CD4-positive, alpha-beta memory T cell (primary cell): ENCODE measurements around the gene INAFM1. TPM values are rescaled to one million over a fixed set of nuclear protein-coding genes. Genes with fewer than 3 reads are reported as not detected.
A peak's percentile ranks its signal among the peaks of the same experiment; 100 is the strongest.

Experiments used
- CTCF ChIA-PET: fragments of 350-600 bp; sonication (Branson Sonifier 250); formaldehyde crosslinking; loops from one replicate; lab custom pipeline; 2021; ENCODE audit warnings: inconsistent platforms; ENCODE audit not compliant: partially characterized antibody; lab: Charles Lee
- POLR2A ChIA-PET: fragments of 350-600 bp; sonication (Branson Sonifier 250); formaldehyde crosslinking; loops from one replicate; lab custom pipeline; 2021; ENCODE audit not compliant: partially characterized antibody; lab: Charles Lee
- DNase-seq, 5 donors: peaks; one replicate each; pipeline versions ENCODE4 v3.0.0 to v3.0.0-alpha.2; 2020 to 2022; ENCODE audit warnings: mixed read lengths in 1 of 5
- H3K27ac ChIP-seq: one replicate; pipeline ENCODE4 v1.7.0; 2013; ENCODE audit warnings: low read depth, low read length
- H3K27me3 ChIP-seq: 2 replicates; pipeline ENCODE4 v1.7.0; 2013; ENCODE audit warnings: mild to moderate bottlenecking, low read length, moderate library complexity; ENCODE audit not compliant: insufficient read depth
- H3K36me3 ChIP-seq: 2 replicates; pipeline ENCODE4 v1.7.0; 2013; ENCODE audit warnings: mild to moderate bottlenecking, low read length, moderate library complexity; ENCODE audit not compliant: insufficient read depth
- H3K4me1 ChIP-seq: 2 replicates; pipeline ENCODE4 v1.7.0; 2013; ENCODE audit warnings: mild to moderate bottlenecking, low read length, moderate library complexity; ENCODE audit not compliant: insufficient read depth
- H3K4me3 ChIP-seq, 2 donors: one replicate each; pipeline ENCODE4 v1.7.0; 2013; ENCODE audit warnings: low read length in 2 of 2, mild to moderate bottlenecking in 1 of 2
- H3K9me3 ChIP-seq, 2 donors: one replicate each; pipeline ENCODE4 v1.7.0; 2013; ENCODE audit warnings: low read length in 2 of 2, control low read depth in 1 of 2; ENCODE audit not compliant: control insufficient read depth in 1 of 2
- H3K27ac Mint-ChIP-seq, 7 donors: one replicate each; pipeline ENCODE4 v1.8.0; 2020 to 2021; ENCODE audit warnings: mixed read lengths in 7 of 7, mild to moderate bottlenecking in 6 of 7, inconsistent platforms in 3 of 7, moderate library complexity in 3 of 7
- H3K27me3 Mint-ChIP-seq, 2 donors: one replicate each; pipeline ENCODE4 v1.8.0; 2020 to 2021; ENCODE audit warnings: mixed read lengths in 2 of 2
- H3K36me3 Mint-ChIP-seq, 2 donors: one replicate each; pipeline ENCODE4 v1.8.0; 2020 to 2021; ENCODE audit warnings: mixed read lengths in 2 of 2, inconsistent platforms in 1 of 2, mild to moderate bottlenecking in 1 of 2
- H3K4me1 Mint-ChIP-seq, 4 donors: one replicate each; pipeline ENCODE4 v1.8.0; 2020 to 2021; ENCODE audit warnings: mixed read lengths in 4 of 4, mild to moderate bottlenecking in 1 of 4
- H3K4me3 Mint-ChIP-seq, 8 donors: one replicate each; pipeline ENCODE4 v1.8.0; 2020 to 2021; ENCODE audit warnings: mixed read lengths in 8 of 8, mild to moderate bottlenecking in 7 of 8, moderate library complexity in 6 of 8, inconsistent platforms in 3 of 8
- H3K9me3 Mint-ChIP-seq, 8 donors: one replicate each; pipeline ENCODE4 v1.8.0; 2020 to 2021; ENCODE audit warnings: mixed read lengths in 8 of 8, mild to moderate bottlenecking in 5 of 8, inconsistent platforms in 3 of 8, moderate library complexity in 1 of 8
- intact Hi-C: fragments of 100-400 bp; cut with micrococcal nuclease; formaldehyde crosslinking; loops from one replicate; pipeline ENCODE4 v1.15.1; 2023
- polyA plus RNA-seq, 2 donors: library from polyadenylated mRNA; unstranded; fragments of 300-500 nt; fragmentation: Illumina TruSeq; gene quantifications; one replicate each; pipeline ENCODE4 v1.2.3, GENCODE V29; 2021
- total RNA-seq, 2 experiments: library from RNA; stranded (reverse); gene quantifications; one replicate each; pipeline ENCODE4 v1.2.3, GENCODE V29; 2021

Gene INAFM1
- total RNA-seq = 10 to 100 TPM; 15.1 to 16.7 TPM
- 1 to 10 TPM; 1.8 to 1.9 TPM for polyA plus RNA-seq

DNA sequence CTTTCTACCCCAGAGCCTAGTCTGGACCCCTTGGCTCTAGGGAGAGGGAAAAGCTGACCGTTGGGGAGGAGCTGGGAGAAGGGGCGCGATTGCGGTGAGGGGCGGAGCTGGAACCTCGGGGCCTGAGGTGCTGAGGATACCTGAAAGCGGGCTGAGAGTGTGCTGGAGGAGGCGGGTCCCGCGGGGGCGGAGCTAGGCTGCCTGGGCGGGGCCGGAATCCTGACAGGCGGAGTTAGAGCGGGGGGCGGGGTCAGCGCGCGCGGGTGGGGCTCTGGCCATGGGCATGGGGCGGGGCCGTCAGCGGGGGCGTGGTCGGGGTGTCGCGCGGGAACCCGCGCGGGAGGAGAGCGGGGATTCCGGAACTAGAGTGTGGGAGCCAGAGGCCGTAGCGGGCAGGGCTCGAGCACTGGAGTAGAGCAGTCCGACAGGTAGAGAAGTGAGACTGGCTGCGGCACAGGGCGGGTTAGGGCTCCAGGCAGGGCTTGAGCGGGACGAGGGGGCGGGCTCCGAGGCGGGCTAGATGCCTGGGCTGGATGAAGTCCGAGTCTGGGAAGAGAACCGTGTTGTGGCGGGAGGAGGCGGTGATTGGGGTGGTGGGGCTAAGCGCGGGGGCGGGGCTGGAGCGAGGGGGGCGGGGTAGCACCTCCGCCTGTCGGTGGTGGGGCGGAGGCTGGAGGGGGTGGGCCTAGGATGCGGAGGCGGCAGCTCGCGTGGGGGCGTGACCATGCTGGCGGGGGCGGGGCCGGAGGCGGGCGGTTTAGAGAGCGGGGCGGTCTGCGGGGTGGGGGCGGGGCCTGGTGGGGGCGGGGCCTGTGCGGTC, at the start of gene INAFM1:
Gene INAFM1, plus strand, starts transcription at position 815 of the 820 bp plus-strand sequence. CDS start 35 bp downstream, outside the sequence.
- H3K4me1 ChIP-seq = peaks cover 19% of the 10 kb centered on the region
- H3K4me3 ChIP-seq = peak within 1 kb of the TSS; percentile 89 to 100
- no peaks in the 10 kb centered on the region for H3K9me3 ChIP-seq
- Mint-ChIP-seq H3K4me1 (peaks cover 15 to 33% (median 19%) of the 10 kb centered on the region in 4 donors), H3K27ac (peak within 1 kb of the TSS; percentile 97 to 99 (median 99)), H3K4me3 (peak within 1 kb of the TSS; percentile 92 to 99 (median 97)), H3K27me3 (no peaks in the 10 kb centered on the region), H3K9me3 (no peaks in the 10 kb centered on the region), H3K36me3 (peaks cover 5 to 36% of the 10 kb centered on the region in 2 donors)
- no peaks in the 10 kb centered on the region for H3K27me3 ChIP-seq
- ChIA-PET POLR2A (interaction anchor here (0.6 to 3.3 kb wide), 33 partner anchors 10 to 1345 kb away, joined by 3 to 120 read pairs (median 5); partner anchors contain the start of genes CALM3, CCDC9, DHX34 and KPTN), CTCF (interaction anchor here (0.6 to 3.8 kb wide), 9 partner anchors 10 to 159 kb away, joined by 3 to 33 read pairs (median 4); no protein-coding TSS in a partner anchor)
- H3K27ac ChIP-seq = peak within 1 kb of the TSS; percentile 96
- peaks cover 8% of the 10 kb centered on the region for H3K36me3 ChIP-seq
- intact Hi-C loops = loop anchor here (1.0 to 2.0 kb wide), 7 partner anchors 18 to 504 kb away; partner anchors contain the start of genes BBC3, CCDC9, DHX34 and SELENOW
- DNase-seq = peak; percentile 98 to 100 (median 98)

- peak overlapping the region in 1 of 2 donors; percentile 52 for H3K4me3 ChIP-seq
- H3K9me3 Mint-ChIP-seq = no peaks in the 10 kb centered on the region
- peaks cover 41% of the 10 kb centered on the region for H3K4me1 ChIP-seq
- POLR2A ChIA-PET = interaction anchor here (0.6 to 6.3 kb wide), 27 partner anchors 8 to 438 kb away, joined by 3 to 156 read pairs (median 7); partner anchors contain the start of genes CCDC9, INAFM1, KPTN and SAE1
- intact Hi-C loops = loop anchor here (1.0 to 5.0 kb wide), 4 partner anchors 16 to 69 kb away; no protein-coding TSS in a partner anchor
- no peaks in the 10 kb centered on the region for H3K9me3 ChIP-seq
- no peaks in the 10 kb centered on the region for H3K36me3 Mint-ChIP-seq
- CTCF ChIA-PET = interaction anchor here (0.8 to 6.8 kb wide), 15 partner anchors 13 to 95 kb away, joined by 3 to 81 read pairs (median 7); partner anchors contain the start of gene SAE1
- H3K4me3 Mint-ChIP-seq = peak overlapping the region; percentile 22 to 79 (median 64)
- H3K27ac Mint-ChIP-seq = peak overlapping the region; percentile 74 to 96 (median 89)
- peaks cover 5 to 20% (median 11%) of the 10 kb centered on the region in 4 donors for H3K4me1 Mint-ChIP-seq
- peak; percentile 83 to 87 (median 84) for DNase-seq
- H3K27me3 Mint-ChIP-seq = no peaks in the 10 kb centered on the region
- H3K36me3 ChIP-seq = peaks cover 7% of the 10 kb centered on the region
- peak overlapping the region; percentile 80 for H3K27ac ChIP-seq
- no peaks in the 10 kb centered on the region for H3K27me3 ChIP-seq
Observed at GRCh38 chr19:47225746-47226425, 48.8 kb upstream of the INAFM1 start.

GRCh38 chr19:47226426-47227351, 48.0 kb upstream of the INAFM1 start:
- peaks cover 5% of the 10 kb centered on the region for H3K36me3 ChIP-seq
- Mint-ChIP-seq H3K9me3 (no peaks in the 10 kb centered on the region), H3K27ac (peak overlapping the region in 6 of 7 donors; percentile 81 to 91 (median 84)), H3K4me3 (peak overlapping the region; percentile 65 to 88 (median 81)), H3K4me1 (peaks cover 10 to 25% (median 15%) of the 10 kb centered on the region in 4 donors), H3K27me3 (no peaks in the 10 kb centered on the region), H3K36me3 (no peaks in the 10 kb centered on the region)
- peak overlapping the region; percentile 52 to 69 for H3K4me3 ChIP-seq
- POLR2A ChIA-PET = interaction anchor here (0.5 to 6.3 kb wide), 25 partner anchors 9 to 257 kb away, joined by 3 to 156 read pairs (median 8); partner anchors contain the start of genes CCDC9, INAFM1, KPTN and SAE1
- H3K9me3 ChIP-seq = no peaks in the 10 kb centered on the region
- H3K4me1 ChIP-seq = peaks cover 46% of the 10 kb centered on the region
- intact Hi-C loops = loop anchor here (1.0 to 5.0 kb wide), 4 partner anchors 16 to 69 kb away; no protein-coding TSS in a partner anchor
- DNase-seq = peak in 4 of 5 donors; percentile 27 to 77 (median 29)
- H3K27ac ChIP-seq = peak overlapping the region; percentile 80
- CTCF ChIA-PET = interaction anchor here (0.8 to 6.8 kb wide), 12 partner anchors 12 to 96 kb away, joined by 3 to 81 read pairs (median 10); partner anchors contain the start of gene SAE1
- no peaks in the 10 kb centered on the region for H3K27me3 ChIP-seq

DNA sequence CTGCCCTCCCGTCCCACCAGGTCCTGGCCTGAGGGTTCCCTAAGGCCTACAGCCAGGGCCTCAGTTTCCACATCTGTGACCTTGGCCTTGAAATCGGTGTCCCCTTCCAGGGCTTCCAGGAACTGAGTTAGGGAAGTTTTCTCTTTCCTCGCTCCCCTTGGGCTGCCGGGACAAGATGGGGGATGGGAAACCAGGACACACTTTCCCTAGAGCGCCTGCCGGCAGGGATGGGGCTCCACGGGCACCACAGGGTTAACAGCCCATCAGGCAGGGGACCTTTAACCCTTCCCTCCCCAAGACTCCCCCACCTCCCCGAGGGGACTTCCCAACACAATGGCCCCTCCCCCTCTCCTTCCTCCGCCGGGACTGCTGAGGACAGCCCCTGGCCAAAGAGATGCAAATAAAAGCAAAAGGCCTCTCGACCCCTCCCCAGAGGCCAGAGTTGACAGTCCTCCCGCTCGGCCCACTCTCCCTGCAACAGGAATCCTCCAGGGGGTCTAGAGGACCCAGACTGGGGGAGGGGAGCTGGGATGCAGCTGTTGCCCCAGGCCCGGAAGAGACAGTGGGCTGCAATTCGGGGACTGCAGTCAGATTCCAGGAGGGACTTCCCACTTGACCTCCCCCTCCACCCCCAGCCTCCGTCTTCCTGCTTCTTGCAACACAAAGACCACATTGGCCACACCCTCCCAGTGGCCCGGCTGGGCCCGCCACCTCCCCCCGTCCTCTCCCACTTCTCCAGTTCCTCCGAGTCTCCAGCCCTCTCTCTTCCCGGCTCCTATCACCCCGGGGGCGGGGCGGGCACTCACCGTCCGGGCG, 47.1 kb upstream of the INAFM1 start:
- Histone ChIP-seq H3K27ac (peak overlapping the region; percentile 80), H3K4me1 (peaks cover 55% of the 10 kb centered on the region), H3K4me3 (peak overlapping the region; percentile 17 to 52), H3K27me3 (no peaks in the 10 kb centered on the region), H3K9me3 (no peaks in the 10 kb centered on the region), H3K36me3 (no peaks in the 10 kb centered on the region)
- Mint-ChIP-seq H3K4me3 (peak overlapping the region; percentile 57 to 86 (median 76)), H3K27me3 (no peaks in the 10 kb centered on the region), H3K9me3 (no peaks in the 10 kb centered on the region), H3K27ac (peak overlapping the region in 6 of 7 donors; percentile 39 to 89 (median 74)), H3K36me3 (no peaks in the 10 kb centered on the region), H3K4me1 (peaks cover 16 to 34% (median 23%) of the 10 kb centered on the region in 4 donors)
- intact Hi-C loops = loop anchor here (5.0 kb wide), 2 partner anchors 40 to 70 kb away; no protein-coding TSS in a partner anchor
- CTCF ChIA-PET = interaction anchor here (2.0 to 6.8 kb wide), 6 partner anchors 11 to 77 kb away, joined by 6 to 81 read pairs (median 19); no protein-coding TSS in a partner anchor
- DNase-seq = peak in 4 of 5 donors; percentile 24 to 74 (median 28)
- POLR2A ChIA-PET = interaction anchor here (0.5 to 6.3 kb wide), 16 partner anchors 11 to 133 kb away, joined by 3 to 156 read pairs (median 22); partner anchors contain the start of genes CCDC9, SAE1 and ZC3H4

DNA sequence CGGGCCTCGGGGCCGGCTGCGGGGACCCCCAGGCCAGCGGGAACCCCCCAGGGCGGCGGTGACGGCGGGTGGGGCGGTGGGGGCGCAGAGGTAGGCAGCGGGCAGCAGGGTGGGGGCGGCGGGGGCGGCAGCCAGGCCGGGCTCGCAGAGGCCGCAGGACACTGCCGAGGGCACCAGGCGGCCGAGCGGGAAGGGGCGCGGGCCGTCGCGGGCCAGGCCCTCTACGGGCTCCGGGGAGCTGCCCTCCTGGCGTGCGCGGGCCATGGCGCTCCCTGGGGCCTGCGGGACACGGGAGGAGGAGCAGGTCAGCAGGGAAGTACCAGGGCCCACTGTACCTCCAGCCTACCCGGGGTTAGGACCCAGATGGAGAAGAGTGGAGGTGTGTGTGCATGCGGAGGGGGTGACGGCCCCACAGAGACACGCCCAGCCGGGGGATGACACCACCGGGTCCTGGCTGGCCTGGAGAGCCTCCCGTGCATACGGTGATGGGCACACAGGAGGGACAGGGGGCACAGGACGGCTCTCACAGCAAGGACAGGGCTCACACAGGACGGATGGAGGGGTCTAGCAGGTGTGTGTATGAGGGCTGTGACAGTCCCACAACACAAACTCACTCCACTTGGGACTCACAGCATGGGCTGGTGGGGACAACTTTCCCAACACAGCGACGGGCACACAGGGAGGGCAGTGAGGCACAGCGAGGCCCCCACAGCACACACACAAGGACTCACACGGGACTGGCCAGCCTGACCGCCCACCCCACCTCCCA, 46.3 kb upstream of the INAFM1 start:
- H3K27me3 Mint-ChIP-seq = no peaks in the 10 kb centered on the region
- H3K36me3 ChIP-seq = no peaks in the 10 kb centered on the region
- intact Hi-C loops = loop anchor here (5.0 kb wide), 2 partner anchors 41 to 71 kb away; no protein-coding TSS in a partner anchor
- peaks cover 58% of the 10 kb centered on the region for H3K4me1 ChIP-seq
- H3K9me3 Mint-ChIP-seq = no peaks in the 10 kb centered on the region
- DNase-seq = peak in 4 of 5 donors; percentile 36 to 71 (median 44)
- no peaks in the 10 kb centered on the region for H3K36me3 Mint-ChIP-seq
- H3K9me3 ChIP-seq = no peaks in the 10 kb centered on the region
- peak overlapping the region; percentile 49 to 85 for H3K4me3 ChIP-seq
- ChIA-PET CTCF (interaction anchor here (1.8 to 6.8 kb wide), 2 partner anchors 16 kb away, joined by 7 to 62 read pairs; no protein-coding TSS in a partner anchor), POLR2A (interaction anchor here (0.8 to 6.3 kb wide), 11 partner anchors 10 to 116 kb away, joined by 3 to 156 read pairs (median 36); partner anchors contain the start of genes CCDC9, SAE1 and ZC3H4)
- H3K27ac ChIP-seq = peak overlapping the region; percentile 45
- H3K4me1 Mint-ChIP-seq = peaks cover 19 to 39% (median 27%) of the 10 kb centered on the region in 4 donors
- H3K27me3 ChIP-seq = no peaks in the 10 kb centered on the region
- H3K27ac Mint-ChIP-seq = no peak overlapping the region
- H3K4me3 Mint-ChIP-seq = no peak overlapping the region
